PC-3 (cell line): ENCODE results near the gene PTGES3. TPM values are rescaled to one million over a fixed set of nuclear protein-coding genes. Genes with fewer than 3 reads are reported as not detected.

Source experiments
- ATAC-seq: fragments of 200-7000 bp; cut with Tn5 transposase; 2 replicates; pipeline ENCODE4 v1.9.1; 2020; ENCODE audit warnings: mild to moderate bottlenecking, moderate library complexity
- BruUV-seq: library from RNA; stranded (reverse); fragments of 400-500 nt; replicated peaks from 2 replicates; lab custom pipeline; 2021; lab: Mats Ljungman, UMichigan
- CTCF ChIA-PET: fragments of 300-600 bp; sonication (Branson Sonifier 250); formaldehyde crosslinking; loops from one replicate; lab custom pipeline; 2022; ENCODE audit warnings: antibody characterized with exemption; lab: Charles Lee
- POLR2A ChIA-PET: fragments of 300-600 bp; sonication (Branson Sonifier 250); formaldehyde crosslinking; loops from one replicate; lab custom pipeline; 2022; ENCODE audit warnings: antibody characterized with exemption; ENCODE audit not compliant: unreplicated experiment; lab: Charles Lee
- DNase-seq: peaks from one replicate; pipeline ENCODE4 v3.0.0-alpha.2; 2015
- H2AFZ ChIP-seq: fragments of 300-600 bp; sonication (generic); 2 replicates; pipeline ENCODE4 v1.6.0; 2016; ENCODE audit warnings: antibody characterized with exemption, low read length
- H3F3A ChIP-seq: fragments of 300-600 bp; sonication (generic); one replicate; pipeline ENCODE4 v1.6.0; 2017; ENCODE audit warnings: antibody characterized with exemption, low read length, control low read depth, mild to moderate bottlenecking; ENCODE audit not compliant: unreplicated experiment
- H3K27ac ChIP-seq: fragments of 300-600 bp; sonication (generic); 2 replicates; pipeline ENCODE4 v1.5.1; 2016; ENCODE audit warnings: mild to moderate bottlenecking, low read length
- H3K27me3 ChIP-seq: fragments of 300-600 bp; sonication (generic); 2 replicates; pipeline ENCODE4 v1.6.1; 2016; ENCODE audit warnings: low read length, mixed read lengths
- H3K36me3 ChIP-seq: fragments of 300-600 bp; sonication (generic); 2 replicates; pipeline ENCODE4 v1.6.1; 2016; ENCODE audit warnings: low read depth, mixed run types, low read length, mixed read lengths
- H3K4me1 ChIP-seq: fragments of 300-600 bp; sonication (generic); 2 replicates; pipeline ENCODE4 v1.5.1; 2016; ENCODE audit warnings: low read length; ENCODE audit not compliant: insufficient read depth
- H3K4me2 ChIP-seq: fragments of 300-600 bp; sonication (generic); 2 replicates; pipeline ENCODE4 v1.6.0; 2016; ENCODE audit warnings: low read length
- H3K4me3 ChIP-seq: fragments of 300-600 bp; sonication (generic); 2 replicates; pipeline ENCODE4 v1.5.1; 2016; ENCODE audit warnings: mild to moderate bottlenecking, low read length, mixed read lengths
- H3K79me2 ChIP-seq: fragments of 300-600 bp; sonication (generic); 2 replicates; pipeline ENCODE4 v1.6.1; 2017; ENCODE audit warnings: low read length, mixed read lengths
- H3K9ac ChIP-seq: fragments of 300-600 bp; sonication (generic); 2 replicates; pipeline ENCODE4 v1.6.0; 2016; ENCODE audit warnings: mild to moderate bottlenecking, low read length
- H3K9me2 ChIP-seq: fragments of 300-600 bp; sonication (generic); replicated peaks from 2 replicates; pipeline ENCODE4 v1.6.1; 2016; ENCODE audit warnings: mixed run types, low read length, mixed read lengths
- H3K9me3 ChIP-seq: fragments of 300-600 bp; sonication (generic); 2 replicates; pipeline ENCODE4 v1.6.1; 2016; ENCODE audit warnings: low read length, mixed read lengths
- H4K20me1 ChIP-seq: fragments of 300-600 bp; sonication (generic); 2 replicates; pipeline ENCODE4 v1.6.1; 2016; ENCODE audit warnings: low read length, mixed read lengths
- EZH2 ChIP-seq: fragments of 300-600 bp; sonication (generic); IDR thresholded peaks from one replicate; pipeline ENCODE4 v1.6.1; 2017; ENCODE audit warnings: antibody characterized with exemption, mild to moderate bottlenecking, low read length; ENCODE audit not compliant: unreplicated experiment
- EZH2phosphoT487 ChIP-seq: fragments of 300-600 bp; sonication (generic); IDR thresholded peaks from 2 replicates; pipeline ENCODE4 v1.6.1; 2018; ENCODE audit warnings: mild to moderate bottlenecking, antibody characterized with exemption, low read length, borderline replicate concordance
- intact Hi-C: fragments of 100-400 bp; cut with micrococcal nuclease; formaldehyde crosslinking; loops from 2 replicates; pipeline ENCODE4 v1.9.0; 2023
- total RNA-seq: library from RNA; depleted of rRNA; stranded (reverse); fragments of >200 nt; gene quantifications from 2 replicates; pipeline ENCODE4 v1.2.3, GENCODE V29; 2014; rRNA removed
- TF ChIP-seq, protein P1 (sequence below): fragments of 300-600 bp; sonication (generic); conservative IDR thresholded peaks from 2 replicates; pipeline ENCODE4 v1.5.1; 2017; ENCODE audit warnings: antibody characterized with exemption, low read depth, mild to moderate bottlenecking, low read length

The PTGES3 gene
- total RNA-seq, 1 experiment from 2014 or later: 165 TPM

GRCh38 chr12:56616244-56616643 is 71.8 kb downstream of the PTGES3 start:
- TF ChIP-seq EZH2phosphoT487 (no peak), EZH2 (no peak)
- TF ChIP-seq, protein P1, sequence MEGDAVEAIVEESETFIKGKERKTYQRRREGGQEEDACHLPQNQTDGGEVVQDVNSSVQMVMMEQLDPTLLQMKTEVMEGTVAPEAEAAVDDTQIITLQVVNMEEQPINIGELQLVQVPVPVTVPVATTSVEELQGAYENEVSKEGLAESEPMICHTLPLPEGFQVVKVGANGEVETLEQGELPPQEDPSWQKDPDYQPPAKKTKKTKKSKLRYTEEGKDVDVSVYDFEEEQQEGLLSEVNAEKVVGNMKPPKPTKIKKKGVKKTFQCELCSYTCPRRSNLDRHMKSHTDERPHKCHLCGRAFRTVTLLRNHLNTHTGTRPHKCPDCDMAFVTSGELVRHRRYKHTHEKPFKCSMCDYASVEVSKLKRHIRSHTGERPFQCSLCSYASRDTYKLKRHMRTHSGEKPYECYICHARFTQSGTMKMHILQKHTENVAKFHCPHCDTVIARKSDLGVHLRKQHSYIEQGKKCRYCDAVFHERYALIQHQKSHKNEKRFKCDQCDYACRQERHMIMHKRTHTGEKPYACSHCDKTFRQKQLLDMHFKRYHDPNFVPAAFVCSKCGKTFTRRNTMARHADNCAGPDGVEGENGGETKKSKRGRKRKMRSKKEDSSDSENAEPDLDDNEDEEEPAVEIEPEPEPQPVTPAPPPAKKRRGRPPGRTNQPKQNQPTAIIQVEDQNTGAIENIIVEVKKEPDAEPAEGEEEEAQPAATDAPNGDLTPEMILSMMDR: no peak
- DNase-seq (no peak), ATAC-seq (no peak)
- Histone ChIP-seq H3K4me2 (no peak overlapping the region), H3K9me2 (no peaks in the 10 kb centered on the region), H3K4me3 (no peak overlapping the region), H3K36me3 (peaks cover 65% of the 10 kb centered on the region), H3K4me1 (no peaks in the 10 kb centered on the region), H4K20me1 (0 out of 2 replicates have a peak, but pooled peaks cover 3% of the 10 kb centered on the region), H3K27me3 (no peaks in the 10 kb centered on the region), H3F3A (no peaks in the 10 kb centered on the region), H3K9ac (no peak overlapping the region), H3K79me2 (peaks cover 34% of the 10 kb centered on the region), H3K27ac (no peak overlapping the region), H2AFZ (no peak overlapping the region), H3K9me3 (no peaks in the 10 kb centered on the region)
- POLR2A ChIA-PET: interaction anchor here (0.6 kb wide), 1 partner anchor 36 kb away, joined by 11 read pairs; no protein-coding TSS in a partner anchor
- BruUV-seq: no TSS peak
- CTCF ChIA-PET: no interaction called here
- intact Hi-C loops: no loop called here

DNA sequence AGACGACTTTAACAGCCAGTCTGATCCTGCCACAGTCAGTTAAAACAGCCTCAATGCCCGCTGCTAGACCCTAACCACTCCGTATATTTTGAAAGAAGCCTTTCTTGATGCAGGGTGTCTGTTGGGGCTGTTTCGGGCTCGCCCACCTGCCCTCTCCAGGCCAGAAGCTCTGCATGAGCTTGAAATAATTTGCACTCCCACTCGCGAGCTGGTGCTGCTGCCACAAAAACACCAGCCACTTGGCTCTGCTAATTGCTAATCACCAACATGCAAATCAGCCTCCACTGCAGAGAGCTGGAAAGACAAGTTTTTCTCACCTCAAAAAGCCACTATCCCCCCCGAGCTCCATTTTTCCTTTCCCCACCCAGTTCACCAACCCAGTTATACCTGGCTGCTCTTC is 73.5 kb downstream of the PTGES3 start:
- Histone ChIP-seq H3K4me1 (no peaks in the 10 kb centered on the region), H3K27ac (no peak overlapping the region), H3F3A (no peaks in the 10 kb centered on the region), H3K4me3 (no peak overlapping the region), H3K9me2 (no peaks in the 10 kb centered on the region), H3K36me3 (peaks cover 75% of the 10 kb centered on the region), H2AFZ (no peak overlapping the region), H3K4me2 (no peak overlapping the region), H3K79me2 (peaks cover 19% of the 10 kb centered on the region), H4K20me1 (no peaks in the 10 kb centered on the region), H3K9me3 (no peaks in the 10 kb centered on the region), H3K9ac (no peak overlapping the region), H3K27me3 (no peaks in the 10 kb centered on the region)
- DNase-seq (no peak), ATAC-seq (no peak)
- intact Hi-C loops: no loop called here
- TF ChIP-seq, protein P1: no peak
- ChIA-PET CTCF (no interaction called here), POLR2A (no interaction called here)
- BruUV-seq: no TSS peak

Other genes with a start within 250 kb of the PTGES3 start
- 26.5 and 29.5 TPM in 2 replicates for gene TIMELESS, start 238.9 kb downstream of the PTGES3 start, total RNA-seq
- not detected in 2 replicates for gene MIP, start 233.6 kb downstream of the PTGES3 start, total RNA-seq
- 3.4 and 3.7 TPM in 2 replicates for gene SPRYD4, start 219.7 kb downstream of the PTGES3 start, total RNA-seq
- 4.0 and 7.3 TPM in 2 replicates for gene GLS2, start 200.1 kb downstream of the PTGES3 start, total RNA-seq
- 10.2 and 11.5 TPM in 2 replicates for gene RBMS2, start 166.5 kb downstream of the PTGES3 start, total RNA-seq
- 33.8 and 43.0 TPM in 2 replicates for gene BAZ2A, start 58.0 kb downstream of the PTGES3 start, total RNA-seq
- gene ATP5F1B, start 42.3 kb downstream of the PTGES3 start, total RNA-seq: 981 and 1,046 TPM in 2 replicates
- 839 and 1,420 TPM in 2 replicates for gene NACA, start 37.0 kb upstream of the PTGES3 start, total RNA-seq
- 25.0 and 32.3 TPM in 2 replicates for gene PRIM1, start 64.0 kb upstream of the PTGES3 start, total RNA-seq
- 0.73 TPM in 1 of 2 replicates, not detected in the other for gene HSD17B6, start 75.0 kb upstream of the PTGES3 start, total RNA-seq
- not detected in 2 replicates for gene SDR9C7, start 246.1 kb upstream of the PTGES3 start, total RNA-seq